Muscle layer of duodenum (tissue), 2 donors: ENCODE results near the gene C1QTNF12.

Experiments used
- H3K27ac ChIP-seq: one replicate; pipeline ENCODE4 v1.7.0; 2013; ENCODE audit warnings: mild to moderate bottlenecking, low read length
- H3K27me3 ChIP-seq: one replicate; pipeline ENCODE4 v1.7.0; 2013; ENCODE audit warnings: low read depth, mild to moderate bottlenecking, control low read depth, low read length
- H3K36me3 ChIP-seq, 2 donors: one replicate each; pipeline ENCODE4 v1.7.0; 2013; ENCODE audit warnings: low read length in 2 of 2, control low read depth in 1 of 2, mild to moderate bottlenecking in 1 of 2; ENCODE audit not compliant: insufficient read depth in 2 of 2, control insufficient read depth in 1 of 2
- H3K4me1 ChIP-seq, 2 donors: one replicate each; pipeline ENCODE4 v1.7.0; 2013; ENCODE audit warnings: low read length in 2 of 2, mild to moderate bottlenecking in 2 of 2, control low read depth in 1 of 2, moderate library complexity in 1 of 2; ENCODE audit not compliant: insufficient read depth in 2 of 2, control insufficient read depth in 1 of 2
- H3K4me3 ChIP-seq, 2 donors: one replicate each; pipeline ENCODE4 v1.7.0; 2013; ENCODE audit warnings: low read length in 2 of 2, low read depth in 1 of 2, mild to moderate bottlenecking in 1 of 2
- H3K9me3 ChIP-seq, 2 donors: one replicate each; pipeline ENCODE4 v1.7.0; 2013; ENCODE audit warnings: low read length in 2 of 2, control low read depth in 1 of 2, mild to moderate bottlenecking in 1 of 2; ENCODE audit not compliant: control insufficient read depth in 1 of 2
- donor health status: healthy.

C1QTNF12 gene

GRCh38 chr1:1213345-1214265, 32.9 kb downstream of the C1QTNF12 start, which contains the start of gene TNFRSF4:
TNFRSF4 (minus strand) TSS chr1:1214153; CDS start chr1:1214127, 26 bp downstream.
- Histone ChIP-seq H3K9me3 (no peaks in the 10 kb centered on the region), H3K27ac (no peak within 1 kb of the TSS)

GRCh38 chr1:1212780-1213344, 33.7 kb downstream of the C1QTNF12 start:
- H3K27me3 ChIP-seq, result no peaks in the 10 kb centered on the region
- H3K27ac ChIP-seq, result no peak overlapping the region
- H3K36me3 ChIP-seq, result peaks cover 5 to 16% of the 10 kb centered on the region in 2 donors

More at GRCh38 chr1:1213345-1214265, 32.9 kb downstream of the C1QTNF12 start, which contains the start of gene TNFRSF4:
- H3K36me3 ChIP-seq, result peaks cover 9 to 24% of the 10 kb centered on the region in 2 donors
- H3K27me3 ChIP-seq, result no peaks in the 10 kb centered on the region
- no peak within 1 kb of the TSS for H3K4me3 ChIP-seq
- no peaks in the 10 kb centered on the region for H3K4me1 ChIP-seq

GRCh38 chr1:1211541-1212441, 34.7 kb downstream of the C1QTNF12 start:
- Histone ChIP-seq H3K9me3 (no peaks in the 10 kb centered on the region), H3K4me3 (no peak overlapping the region), H3K4me1 (peaks cover 0 to 7% of the 10 kb centered on the region in 2 donors), H3K27me3 (peaks cover 8% of the 10 kb centered on the region), H3K27ac (no peak overlapping the region), H3K36me3 (peaks cover 4 to 8% of the 10 kb centered on the region in 2 donors)

More at GRCh38 chr1:1212780-1213344, 33.7 kb downstream of the C1QTNF12 start:
- H3K9me3 ChIP-seq, result no peaks in the 10 kb centered on the region
- peak overlapping the region in 1 of 2 donors; percentile 19 for H3K4me3 ChIP-seq
- H3K4me1 ChIP-seq, result peaks cover 0 to 5% of the 10 kb centered on the region in 2 donors

GRCh38 chr1:1210726-1211540, 35.6 kb downstream of the C1QTNF12 start:
- Histone ChIP-seq H3K4me1 (peaks cover 0 to 15% of the 10 kb centered on the region in 2 donors), H3K36me3 (no peaks in the 10 kb centered on the region), H3K9me3 (no peaks in the 10 kb centered on the region), H3K27ac (no peak overlapping the region), H3K27me3 (peaks cover 10% of the 10 kb centered on the region), H3K4me3 (no peak overlapping the region)

GRCh38 chr1:1208713-1209433, 37.6 kb downstream of the C1QTNF12 start:
- Histone ChIP-seq H3K27me3 (peaks cover 10% of the 10 kb centered on the region), H3K4me3 (no peak overlapping the region), H3K36me3 (no peaks in the 10 kb centered on the region), H3K9me3 (no peaks in the 10 kb centered on the region), H3K4me1 (peaks cover 0 to 19% of the 10 kb centered on the region in 2 donors), H3K27ac (no peak overlapping the region)

- Histone ChIP-seq H3K27me3 (peaks cover 10% of the 10 kb centered on the region), H3K27ac (no peak overlapping the region), H3K4me3 (no peak overlapping the region), H3K4me1 (peaks cover 0 to 19% of the 10 kb centered on the region in 2 donors), H3K36me3 (no peaks in the 10 kb centered on the region), H3K9me3 (no peaks in the 10 kb centered on the region)
These were observed 39.0 kb downstream of the C1QTNF12 start for GRCh38 chr1:1207571-1207892.

GRCh38 chr1:1206966-1207531, 39.5 kb downstream of the C1QTNF12 start:
- H3K4me1 ChIP-seq, result peaks cover 0 to 19% of the 10 kb centered on the region in 2 donors
- H3K4me3 ChIP-seq, result no peak overlapping the region
- no peaks in the 10 kb centered on the region for H3K36me3 ChIP-seq
- no peak overlapping the region for H3K27ac ChIP-seq
- no peaks in the 10 kb centered on the region for H3K9me3 ChIP-seq
- peaks cover 10% of the 10 kb centered on the region for H3K27me3 ChIP-seq

GRCh38 chr1:1206376-1206965, 40.1 kb downstream of the C1QTNF12 start, which contains the start of gene TNFRSF18:
TNFRSF18 (minus strand) TSS chr1:1206592; CDS start chr1:1206571, 21 bp downstream.
- Histone ChIP-seq H3K27me3 (peaks cover 10% of the 10 kb centered on the region), H3K4me3 (peak within 1 kb of the TSS in 1 of 2 donors; percentile 28), H3K4me1 (peaks cover 0 to 19% of the 10 kb centered on the region in 2 donors), H3K27ac (no peak within 1 kb of the TSS), H3K36me3 (no peaks in the 10 kb centered on the region), H3K9me3 (no peaks in the 10 kb centered on the region)

GRCh38 chr1:1205769-1206375, 40.6 kb downstream of the C1QTNF12 start:
- Histone ChIP-seq H3K4me3 (peak overlapping the region in 1 of 2 donors; percentile 28), H3K27ac (no peak overlapping the region), H3K9me3 (no peaks in the 10 kb centered on the region)

More at GRCh38 chr1:1205769-1206375, 40.6 kb downstream of the C1QTNF12 start:
- Histone ChIP-seq H3K36me3 (no peaks in the 10 kb centered on the region), H3K4me1 (peaks cover 0 to 19% of the 10 kb centered on the region in 2 donors), H3K27me3 (peaks cover 10% of the 10 kb centered on the region)
